ENCODE measurements around the gene SVOPL.

The SVOPL gene

DNA sequence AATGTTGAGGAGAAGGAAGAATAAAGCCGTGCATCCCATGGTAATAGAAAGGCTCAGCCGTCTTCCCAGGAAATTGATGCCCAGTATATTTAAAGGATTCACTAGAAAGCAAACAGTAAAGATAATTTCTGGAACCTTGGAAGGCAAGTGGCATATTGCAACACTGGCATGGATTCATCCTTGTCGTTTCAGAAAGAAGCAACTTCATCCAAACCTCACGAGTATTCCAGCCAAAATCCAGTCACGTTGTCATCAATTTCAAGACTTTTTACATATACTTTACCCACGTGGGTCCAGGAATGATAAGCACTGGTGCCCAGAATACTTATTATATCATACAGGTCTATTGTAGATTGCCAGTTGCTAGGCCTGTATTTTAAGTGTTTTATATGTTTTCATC lies 73.8 kb downstream of the SVOPL start:
- Histone ChIP-seq H4K20me1 (ENCODE audit: insufficient read depth, low read length) (no peaks in the 10 kb centered on the region), H3K27ac (ENCODE audit: low read length) (no peak overlapping the region), H3K9me3 (ENCODE audit: insufficient read depth, low read length, severe bottlenecking) (no peaks in the 10 kb centered on the region), H3K79me2 (ENCODE audit: insufficient read depth, low read length) (no peaks in the 10 kb centered on the region), H3K4me2 (ENCODE audit: insufficient read depth, low read length) (no peak overlapping the region), H3K4me1 (ENCODE audit: insufficient read depth, low read length) (peaks cover 29% of the 10 kb centered on the region), H3K4me3 (ENCODE audit: low read depth in 1 of 2, low read length in 2 of 2) (no peak overlapping the region), H3K36me3 (ENCODE audit: insufficient read depth, low read length) (no peaks in the 10 kb centered on the region), H3K9ac (ENCODE audit: low read depth, low read length) (no peak overlapping the region), H3K27me3 (ENCODE audit: insufficient read depth, low read length, poor library complexity) (peaks cover 8% of the 10 kb centered on the region), H2AFZ (ENCODE audit: low read depth, low read length) (no peak overlapping the region)
- ATAC-seq (ENCODE audit: insufficient read depth, low read depth) = no peak
- TF ChIP-seq, protein P1, sequence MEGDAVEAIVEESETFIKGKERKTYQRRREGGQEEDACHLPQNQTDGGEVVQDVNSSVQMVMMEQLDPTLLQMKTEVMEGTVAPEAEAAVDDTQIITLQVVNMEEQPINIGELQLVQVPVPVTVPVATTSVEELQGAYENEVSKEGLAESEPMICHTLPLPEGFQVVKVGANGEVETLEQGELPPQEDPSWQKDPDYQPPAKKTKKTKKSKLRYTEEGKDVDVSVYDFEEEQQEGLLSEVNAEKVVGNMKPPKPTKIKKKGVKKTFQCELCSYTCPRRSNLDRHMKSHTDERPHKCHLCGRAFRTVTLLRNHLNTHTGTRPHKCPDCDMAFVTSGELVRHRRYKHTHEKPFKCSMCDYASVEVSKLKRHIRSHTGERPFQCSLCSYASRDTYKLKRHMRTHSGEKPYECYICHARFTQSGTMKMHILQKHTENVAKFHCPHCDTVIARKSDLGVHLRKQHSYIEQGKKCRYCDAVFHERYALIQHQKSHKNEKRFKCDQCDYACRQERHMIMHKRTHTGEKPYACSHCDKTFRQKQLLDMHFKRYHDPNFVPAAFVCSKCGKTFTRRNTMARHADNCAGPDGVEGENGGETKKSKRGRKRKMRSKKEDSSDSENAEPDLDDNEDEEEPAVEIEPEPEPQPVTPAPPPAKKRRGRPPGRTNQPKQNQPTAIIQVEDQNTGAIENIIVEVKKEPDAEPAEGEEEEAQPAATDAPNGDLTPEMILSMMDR (IDR thresholded peaks at IDR 0.05; ENCODE audit: borderline replicate concordance, extremely low read depth, low read length, poor library complexity, severe bottlenecking) = no peak
- TF ChIP-seq EZH2 (IDR thresholded peaks at IDR 0.05; ENCODE audit: borderline replicate concordance, low read depth, low read length, severe bottlenecking) = no peak
- DNase-seq = no peak

DNA sequence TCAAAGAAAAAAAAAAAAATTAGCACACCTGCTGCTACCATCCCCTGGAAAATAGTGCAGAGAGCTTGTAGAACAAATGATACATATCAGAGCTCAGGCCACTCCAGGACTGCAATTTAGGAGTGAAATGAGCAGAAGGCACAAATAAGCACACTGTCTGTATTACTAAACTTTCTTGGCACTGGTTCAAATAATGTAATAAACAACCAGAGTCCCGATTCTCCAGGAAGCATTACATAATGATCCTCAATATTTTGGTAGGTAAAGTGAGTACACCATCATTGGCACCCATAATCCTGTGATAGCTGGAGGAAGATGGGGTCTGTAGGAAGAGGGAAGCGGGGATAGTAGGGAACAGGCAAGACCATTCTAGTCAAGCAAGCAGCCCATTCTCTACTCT lies 74.3 kb downstream of the SVOPL start:
- no peak for ATAC-seq (ENCODE audit: insufficient read depth, low read depth)
- no peaks in the 10 kb centered on the region for H3K79me2 ChIP-seq (ENCODE audit: insufficient read depth, low read length)
- H2AFZ ChIP-seq (ENCODE audit: low read depth, low read length) = no peak overlapping the region
- H3K4me3 ChIP-seq (ENCODE audit: low read depth in 1 of 2, low read length in 2 of 2) = no peak overlapping the region
- no peak overlapping the region for H3K27ac ChIP-seq (ENCODE audit: low read length)
- TF ChIP-seq, protein P1 (IDR thresholded peaks at IDR 0.05; ENCODE audit: borderline replicate concordance, extremely low read depth, low read length, poor library complexity, severe bottlenecking) = no peak
- TF ChIP-seq EZH2 (IDR thresholded peaks at IDR 0.05; ENCODE audit: borderline replicate concordance, low read depth, low read length, severe bottlenecking) = no peak
- no peak for DNase-seq
- no peak overlapping the region for H3K9ac ChIP-seq (ENCODE audit: low read depth, low read length)
- peaks cover 29% of the 10 kb centered on the region for H3K4me1 ChIP-seq (ENCODE audit: insufficient read depth, low read length)
- H4K20me1 ChIP-seq (ENCODE audit: insufficient read depth, low read length) = no peaks in the 10 kb centered on the region
- H3K9me3 ChIP-seq (ENCODE audit: insufficient read depth, low read length, severe bottlenecking) = no peaks in the 10 kb centered on the region
- peaks cover 6% of the 10 kb centered on the region for H3K27me3 ChIP-seq (ENCODE audit: insufficient read depth, low read length, poor library complexity)
- H3K36me3 ChIP-seq (ENCODE audit: insufficient read depth, low read length) = no peaks in the 10 kb centered on the region
- no peak overlapping the region for H3K4me2 ChIP-seq (ENCODE audit: insufficient read depth, low read length)

DNA sequence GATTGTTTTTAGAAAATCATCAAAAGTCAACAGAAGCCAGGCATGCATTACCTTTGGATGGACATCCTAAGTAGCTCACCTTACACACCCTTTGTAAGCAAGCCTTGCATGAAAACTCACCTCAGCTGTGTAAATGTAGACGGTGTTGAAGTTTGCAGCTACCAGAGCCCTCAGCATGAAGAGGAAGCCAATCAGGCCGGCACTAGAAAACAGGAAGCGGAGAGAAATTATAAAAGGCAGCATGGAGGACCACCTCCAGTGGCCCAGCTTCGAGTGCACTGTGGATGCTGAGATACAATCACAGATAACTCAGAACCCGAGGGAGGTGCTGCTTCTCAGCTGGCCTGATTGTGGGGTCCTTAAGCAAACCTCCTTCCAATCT lies 75.3 kb downstream of the SVOPL start:
- Histone ChIP-seq H2AFZ (ENCODE audit: low read depth, low read length) (no peak overlapping the region), H3K4me2 (ENCODE audit: insufficient read depth, low read length) (peak overlapping the region; percentile 54), H4K20me1 (ENCODE audit: insufficient read depth, low read length) (peaks cover 3% of the 10 kb centered on the region; the same call in 1 of the 2 replicates), H3K4me3 (ENCODE audit: low read depth in 1 of 2, low read length in 2 of 2) (peak overlapping the region in 1 of 2 experiments; percentile 28; a peak in 2 of 4 replicates), H3K36me3 (ENCODE audit: insufficient read depth, low read length) (no peaks in the 10 kb centered on the region), H3K27ac (ENCODE audit: low read length) (no peak overlapping the region), H3K79me2 (ENCODE audit: insufficient read depth, low read length) (no peaks in the 10 kb centered on the region), H3K4me1 (ENCODE audit: insufficient read depth, low read length) (peaks cover 29% of the 10 kb centered on the region), H3K27me3 (ENCODE audit: insufficient read depth, low read length, poor library complexity) (peaks cover 4% of the 10 kb centered on the region), H3K9me3 (ENCODE audit: insufficient read depth, low read length, severe bottlenecking) (no peaks in the 10 kb centered on the region), H3K9ac (ENCODE audit: low read depth, low read length) (no peak overlapping the region)
- DNase-seq = peak; percentile 50
- TF ChIP-seq EZH2 (IDR thresholded peaks at IDR 0.05; ENCODE audit: borderline replicate concordance, low read depth, low read length, severe bottlenecking) = no peak
- TF ChIP-seq, protein P1 (IDR thresholded peaks at IDR 0.05; ENCODE audit: borderline replicate concordance, extremely low read depth, low read length, poor library complexity, severe bottlenecking) = no peak
- ATAC-seq (ENCODE audit: insufficient read depth, low read depth) = peak; percentile 78
